GM10266 (cell line): Measurements from ENCODE around the gene SMYD3.

Experiments
- DNase-seq: peaks from one replicate; pipeline ENCODE4 v3.0.0; 2012; ENCODE audit errors: extremely low spot score
- TF ChIP-seq, protein P1 (sequence below): IDR thresholded peaks from 2 replicates; pipeline ENCODE4 v1.5.1; 2012; ENCODE audit warnings: mild to moderate bottlenecking, low read depth; ENCODE audit not compliant: control insufficient read depth, insufficient read depth; ENCODE audit errors: missing control alignments

SMYD3 gene

DNA sequence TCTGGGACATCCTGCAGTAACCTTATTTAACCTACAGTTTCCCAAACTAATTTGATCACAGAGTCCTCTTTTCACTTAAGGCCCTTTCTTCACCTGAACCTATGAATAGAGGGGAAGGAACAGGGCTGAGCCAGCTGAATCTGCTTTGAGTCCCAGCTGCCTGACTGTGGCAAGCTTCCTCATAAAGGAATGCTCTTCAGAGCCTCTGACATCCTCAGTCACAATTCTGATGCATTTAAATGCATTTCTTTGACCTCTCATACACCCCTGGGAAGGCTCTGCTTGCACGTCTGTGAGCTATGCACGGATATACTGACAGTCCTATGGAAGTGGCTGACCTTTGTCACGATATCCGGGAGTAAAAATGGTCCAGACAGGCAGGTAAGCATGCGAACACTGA lies 673.1 kb downstream of the SMYD3 start:
- TF ChIP-seq, protein P1, sequence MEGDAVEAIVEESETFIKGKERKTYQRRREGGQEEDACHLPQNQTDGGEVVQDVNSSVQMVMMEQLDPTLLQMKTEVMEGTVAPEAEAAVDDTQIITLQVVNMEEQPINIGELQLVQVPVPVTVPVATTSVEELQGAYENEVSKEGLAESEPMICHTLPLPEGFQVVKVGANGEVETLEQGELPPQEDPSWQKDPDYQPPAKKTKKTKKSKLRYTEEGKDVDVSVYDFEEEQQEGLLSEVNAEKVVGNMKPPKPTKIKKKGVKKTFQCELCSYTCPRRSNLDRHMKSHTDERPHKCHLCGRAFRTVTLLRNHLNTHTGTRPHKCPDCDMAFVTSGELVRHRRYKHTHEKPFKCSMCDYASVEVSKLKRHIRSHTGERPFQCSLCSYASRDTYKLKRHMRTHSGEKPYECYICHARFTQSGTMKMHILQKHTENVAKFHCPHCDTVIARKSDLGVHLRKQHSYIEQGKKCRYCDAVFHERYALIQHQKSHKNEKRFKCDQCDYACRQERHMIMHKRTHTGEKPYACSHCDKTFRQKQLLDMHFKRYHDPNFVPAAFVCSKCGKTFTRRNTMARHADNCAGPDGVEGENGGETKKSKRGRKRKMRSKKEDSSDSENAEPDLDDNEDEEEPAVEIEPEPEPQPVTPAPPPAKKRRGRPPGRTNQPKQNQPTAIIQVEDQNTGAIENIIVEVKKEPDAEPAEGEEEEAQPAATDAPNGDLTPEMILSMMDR, result no peak
- no peak for DNase-seq

GRCh38 chr1:245832771-245833527 lies 674.1 kb downstream of the SMYD3 start:
- DNase-seq, result no peak
- TF ChIP-seq, protein P1, result no peak

DNA sequence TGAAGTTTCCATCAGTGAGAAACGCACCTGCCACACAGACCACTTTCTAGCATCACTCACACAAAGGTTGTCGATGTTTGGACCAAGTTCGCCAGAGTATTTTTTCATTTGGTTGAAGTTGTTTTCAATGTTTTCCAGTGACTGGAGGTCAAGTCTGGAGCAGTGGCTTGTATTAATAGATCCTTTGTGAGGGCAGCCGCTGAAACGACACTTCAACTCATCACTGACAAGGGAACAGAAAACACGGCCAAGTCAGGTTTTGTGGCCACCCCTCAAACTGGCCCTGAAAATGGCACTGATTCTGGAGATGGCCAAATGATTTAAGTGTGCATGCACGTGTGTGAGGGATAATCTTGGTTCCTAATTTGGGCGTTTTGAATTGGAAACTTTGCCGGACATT lies 675.6 kb downstream of the SMYD3 start:
- no peak for DNase-seq
- TF ChIP-seq, protein P1, result no peak

- TF ChIP-seq, protein P1, result no peak
- DNase-seq, result no peak
Observed at GRCh38 chr1:245829826-245830225, 677.3 kb downstream of the SMYD3 start.

DNA sequence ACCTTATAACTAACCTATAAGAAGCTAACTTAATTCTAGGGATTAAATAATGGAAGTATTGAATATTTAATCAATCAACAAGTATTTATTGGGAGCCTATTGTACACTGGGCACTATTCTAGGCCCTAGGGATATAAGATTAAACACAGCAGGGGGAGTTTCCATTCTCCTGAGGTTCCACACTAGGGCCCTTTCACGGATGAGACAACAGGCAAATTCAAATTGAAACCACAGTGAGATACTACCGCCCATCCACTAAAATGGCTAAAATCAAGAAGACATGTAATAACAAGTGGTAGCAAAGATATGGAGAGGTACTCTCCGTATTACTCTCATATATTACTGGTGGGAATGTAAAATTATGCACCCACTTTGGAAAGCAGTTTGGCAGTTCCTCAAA lies 677.9 kb downstream of the SMYD3 start:
- DNase-seq, result no peak
- TF ChIP-seq, protein P1, result no peak

- DNase-seq, result no peak
- TF ChIP-seq, protein P1, result no peak
Observed at GRCh38 chr1:245827301-245827700, 679.8 kb downstream of the SMYD3 start.

DNA sequence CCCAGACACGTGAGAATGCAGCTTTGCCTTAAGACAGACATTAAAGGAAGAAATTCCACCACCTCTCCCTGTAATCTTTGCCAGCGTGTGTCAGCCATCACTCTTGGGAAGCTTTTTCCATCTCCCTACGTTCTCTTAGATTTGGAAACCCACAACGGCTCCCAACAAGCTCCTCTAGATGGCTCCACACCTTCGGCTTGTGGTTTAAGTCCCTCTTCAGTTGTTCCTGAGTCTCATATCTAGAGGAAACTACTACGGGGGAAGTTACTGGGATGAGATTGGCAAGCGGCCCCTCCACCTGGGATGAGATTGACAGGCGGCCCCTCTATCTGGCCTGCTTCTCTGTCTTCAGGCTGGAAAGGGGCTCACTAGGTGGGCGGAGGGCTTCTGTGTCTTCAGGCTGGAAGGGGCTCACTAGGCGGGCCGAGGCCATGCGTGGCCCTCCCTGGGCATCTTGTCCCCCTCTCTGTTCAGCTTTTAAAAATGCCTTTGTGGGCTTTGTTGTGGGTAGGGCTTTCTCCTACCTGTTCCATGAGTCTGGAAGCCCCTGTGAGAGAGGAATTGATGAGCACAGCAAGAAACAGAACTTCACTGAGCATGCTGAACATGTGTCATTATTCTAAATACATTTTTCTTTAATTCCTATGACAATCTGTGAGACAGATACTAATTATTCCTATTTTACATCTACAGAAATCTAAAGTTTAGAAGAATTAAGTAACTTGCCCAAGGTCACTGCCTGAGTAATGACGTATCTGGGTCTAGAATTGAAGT lies 681.8 kb downstream of the SMYD3 start:
- DNase-seq, result no peak
- TF ChIP-seq, protein P1, result no peak
